ENCODE measurements around the gene PTGDR. TPM values are rescaled to one million over a fixed set of nuclear protein-coding genes. Genes with fewer than 3 reads are reported as not detected.
A peak's percentile ranks its signal among the peaks of the same experiment; 100 is the strongest.

Gene PTGDR
- total RNA-seq, 2 donors from 2014 or later = 0.09 TPM; not detected in 1

GRCh38 chr14:52299692-52300278, 32.3 kb downstream of the PTGDR start:
- Histone ChIP-seq H3K27ac (ENCODE audit: low read depth, low read length) (no peak overlapping the region), H3K27me3 (ENCODE audit: control insufficient read depth, insufficient read depth, low read length, poor library complexity, severe bottlenecking) (no peaks in the 10 kb centered on the region), H3K9me3 (ENCODE audit: control insufficient read depth, low read length) (no peaks in the 10 kb centered on the region), H3K9ac (ENCODE audit: extremely low read depth, low read length, poor library complexity, severe bottlenecking) (no peak overlapping the region), H3K4me1 (ENCODE audit: control insufficient read depth, insufficient read depth, low read length) (no peaks in the 10 kb centered on the region), H3K4me3 (ENCODE audit: low read length) (no peak overlapping the region), H3K36me3 (ENCODE audit: control insufficient read depth, insufficient read depth, low read length) (no peaks in the 10 kb centered on the region)
- Mint-ChIP-seq H3K27ac (no peak overlapping the region), H3K36me3 (ENCODE audit: low read depth) (no peaks in the 10 kb centered on the region), H3K4me1 (no peaks in the 10 kb centered on the region), H3K4me3 (no peak overlapping the region), H3K9me3 (no peaks in the 10 kb centered on the region), H3K27me3 (ENCODE audit: insufficient read depth) (no peaks in the 10 kb centered on the region)
- no peak for DNase-seq
- TF ChIP-seq, protein P1, sequence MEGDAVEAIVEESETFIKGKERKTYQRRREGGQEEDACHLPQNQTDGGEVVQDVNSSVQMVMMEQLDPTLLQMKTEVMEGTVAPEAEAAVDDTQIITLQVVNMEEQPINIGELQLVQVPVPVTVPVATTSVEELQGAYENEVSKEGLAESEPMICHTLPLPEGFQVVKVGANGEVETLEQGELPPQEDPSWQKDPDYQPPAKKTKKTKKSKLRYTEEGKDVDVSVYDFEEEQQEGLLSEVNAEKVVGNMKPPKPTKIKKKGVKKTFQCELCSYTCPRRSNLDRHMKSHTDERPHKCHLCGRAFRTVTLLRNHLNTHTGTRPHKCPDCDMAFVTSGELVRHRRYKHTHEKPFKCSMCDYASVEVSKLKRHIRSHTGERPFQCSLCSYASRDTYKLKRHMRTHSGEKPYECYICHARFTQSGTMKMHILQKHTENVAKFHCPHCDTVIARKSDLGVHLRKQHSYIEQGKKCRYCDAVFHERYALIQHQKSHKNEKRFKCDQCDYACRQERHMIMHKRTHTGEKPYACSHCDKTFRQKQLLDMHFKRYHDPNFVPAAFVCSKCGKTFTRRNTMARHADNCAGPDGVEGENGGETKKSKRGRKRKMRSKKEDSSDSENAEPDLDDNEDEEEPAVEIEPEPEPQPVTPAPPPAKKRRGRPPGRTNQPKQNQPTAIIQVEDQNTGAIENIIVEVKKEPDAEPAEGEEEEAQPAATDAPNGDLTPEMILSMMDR (conservative IDR thresholded peaks at IDR 0.05) = peak; percentile 86

- DNase-seq = no peak
- H3K27me3 ChIP-seq (ENCODE audit: control insufficient read depth, insufficient read depth, low read length, poor library complexity, severe bottlenecking) = peaks cover 4% of the 10 kb centered on the region
- H3K4me3 ChIP-seq (ENCODE audit: low read length) = no peak overlapping the region
- H3K4me1 Mint-ChIP-seq = no peaks in the 10 kb centered on the region
- H3K9me3 Mint-ChIP-seq = no peaks in the 10 kb centered on the region
- TF ChIP-seq, protein P1 (conservative IDR thresholded peaks at IDR 0.05) = no peak
- no peak overlapping the region for H3K4me3 Mint-ChIP-seq
- 84 to 90% methylated on average over 3 to 4 of the region's 4 CpGs for WGBS, 2 experiments (ENCODE audit: insufficient coverage in 1 of 2, insufficient read length in 1 of 2)
- no peaks in the 10 kb centered on the region for H3K9me3 ChIP-seq (ENCODE audit: control insufficient read depth, low read length)
- H3K9ac ChIP-seq (ENCODE audit: extremely low read depth, low read length, poor library complexity, severe bottlenecking) = no peak overlapping the region
- H3K27ac ChIP-seq (ENCODE audit: low read depth, low read length) = no peak overlapping the region
- no peaks in the 10 kb centered on the region for H3K36me3 Mint-ChIP-seq (ENCODE audit: low read depth)
- H3K36me3 ChIP-seq (ENCODE audit: control insufficient read depth, insufficient read depth, low read length) = no peaks in the 10 kb centered on the region
- H3K4me1 ChIP-seq (ENCODE audit: control insufficient read depth, insufficient read depth, low read length) = no peaks in the 10 kb centered on the region
- no peaks in the 10 kb centered on the region for H3K27me3 Mint-ChIP-seq (ENCODE audit: insufficient read depth)
- no peak overlapping the region for H3K27ac Mint-ChIP-seq
Observed at GRCh38 chr14:52303236-52303635, 35.7 kb downstream of the PTGDR start.

GRCh38 chr14:52304248-52304904, 36.9 kb downstream of the PTGDR start:
- Mint-ChIP-seq H3K9me3 (no peaks in the 10 kb centered on the region), H3K27ac (no peak overlapping the region), H3K27me3 (ENCODE audit: insufficient read depth) (peaks cover under 1% of the 10 kb centered on the region), H3K4me1 (no peaks in the 10 kb centered on the region), H3K4me3 (no peak overlapping the region), H3K36me3 (ENCODE audit: low read depth) (no peaks in the 10 kb centered on the region)
- Histone ChIP-seq H3K4me1 (ENCODE audit: control insufficient read depth, insufficient read depth, low read length) (no peaks in the 10 kb centered on the region), H3K36me3 (ENCODE audit: control insufficient read depth, insufficient read depth, low read length) (no peaks in the 10 kb centered on the region), H3K4me3 (ENCODE audit: low read length) (no peak overlapping the region), H3K9me3 (ENCODE audit: control insufficient read depth, low read length) (no peaks in the 10 kb centered on the region), H3K27ac (ENCODE audit: low read depth, low read length) (no peak overlapping the region), H3K27me3 (ENCODE audit: control insufficient read depth, insufficient read depth, low read length, poor library complexity, severe bottlenecking) (peaks cover 10% of the 10 kb centered on the region), H3K9ac (ENCODE audit: extremely low read depth, low read length, poor library complexity, severe bottlenecking) (no peak overlapping the region)
- TF ChIP-seq, protein P1 (conservative IDR thresholded peaks at IDR 0.05) = no peak
- 81 to 88% methylated on average over 4 of the region's 4 CpGs for WGBS, 2 experiments (ENCODE audit: insufficient coverage in 1 of 2, insufficient read length in 1 of 2)
- no peak for DNase-seq
